GM12865 (cell line): ENCODE measurements around the gene CLCN7.

Source experiments
- DNase-seq: peaks from one replicate; pipeline ENCODE4 v3.0.0; 2010; ENCODE audit warnings: low read depth
- H3K4me3 ChIP-seq: 2 replicates; pipeline ENCODE4 v1.5.1; 2011; ENCODE audit warnings: mild to moderate bottlenecking, low read depth, low read length, control low read depth
- CTCF ChIP-seq: IDR thresholded peaks from 2 replicates; pipeline ENCODE4 v1.5.1; 2011; ENCODE audit warnings: low read length, control low read depth, low read depth, inconsistent platforms; ENCODE audit not compliant: insufficient read depth; ENCODE audit errors: missing control alignments

CLCN7 gene

DNA sequence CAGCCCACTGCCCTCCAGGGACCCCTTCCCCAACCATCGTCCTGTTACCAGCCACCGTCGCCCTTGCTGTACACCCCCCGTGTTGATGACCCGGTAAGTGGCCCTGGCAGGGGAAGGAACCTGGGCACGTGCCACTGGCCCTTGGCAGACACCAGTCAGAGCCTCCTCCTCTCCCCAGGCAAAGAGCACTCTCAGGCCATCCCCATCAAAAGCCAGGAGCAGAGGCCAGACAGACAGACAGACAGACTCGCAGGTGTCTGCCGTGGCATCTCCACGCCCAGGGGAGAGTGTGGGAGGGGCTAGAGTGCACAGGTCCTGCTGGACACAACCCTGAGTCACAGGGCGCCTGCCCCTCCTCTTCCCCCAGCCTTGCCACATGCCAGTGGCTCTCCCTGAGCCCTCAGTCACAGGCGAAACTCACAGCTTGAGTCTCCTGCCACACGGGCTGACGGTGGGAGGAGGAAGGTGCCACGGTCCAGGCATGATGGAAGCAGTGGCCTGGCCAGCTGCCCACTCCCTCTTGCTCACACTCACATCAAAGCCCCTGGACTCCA is 7.8 kb downstream of the CLCN7 start:
- no peak overlapping the region for H3K4me3 ChIP-seq
- no peak for TF ChIP-seq CTCF
- DNase-seq = no peak

DNA sequence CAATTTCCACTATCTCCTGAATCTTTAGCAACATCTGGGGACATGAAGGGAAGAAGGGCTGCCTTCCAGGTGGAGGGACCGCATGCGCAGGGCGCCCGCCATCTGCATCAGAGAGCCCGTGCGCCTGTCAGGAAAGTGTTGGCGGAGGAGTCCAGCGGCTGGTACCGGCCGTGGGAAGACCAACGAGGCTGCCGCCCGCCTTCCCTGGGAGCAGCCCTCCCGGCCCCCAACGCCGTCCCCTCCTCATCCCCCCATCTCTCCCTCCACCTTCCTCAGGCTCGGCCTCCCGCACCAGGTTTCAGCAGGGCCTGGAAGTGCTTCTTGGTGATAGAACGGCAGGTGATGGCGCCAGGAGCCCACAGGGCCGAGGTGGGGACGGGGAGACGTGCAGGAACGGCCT is 8.8 kb downstream of the CLCN7 start:
- TF ChIP-seq CTCF = no peak
- H3K4me3 ChIP-seq = no peak overlapping the region
- no peak for DNase-seq

- no peak overlapping the region for H3K4me3 ChIP-seq
- no peak for TF ChIP-seq CTCF
- DNase-seq = no peak
Measured at GRCh38 chr16:1465567-1465915, 9.3 kb downstream of the CLCN7 start.

GRCh38 chr16:1464894-1465566 is 9.8 kb downstream of the CLCN7 start:
- DNase-seq = no peak
- no peak overlapping the region for H3K4me3 ChIP-seq
- no peak for TF ChIP-seq CTCF

DNA sequence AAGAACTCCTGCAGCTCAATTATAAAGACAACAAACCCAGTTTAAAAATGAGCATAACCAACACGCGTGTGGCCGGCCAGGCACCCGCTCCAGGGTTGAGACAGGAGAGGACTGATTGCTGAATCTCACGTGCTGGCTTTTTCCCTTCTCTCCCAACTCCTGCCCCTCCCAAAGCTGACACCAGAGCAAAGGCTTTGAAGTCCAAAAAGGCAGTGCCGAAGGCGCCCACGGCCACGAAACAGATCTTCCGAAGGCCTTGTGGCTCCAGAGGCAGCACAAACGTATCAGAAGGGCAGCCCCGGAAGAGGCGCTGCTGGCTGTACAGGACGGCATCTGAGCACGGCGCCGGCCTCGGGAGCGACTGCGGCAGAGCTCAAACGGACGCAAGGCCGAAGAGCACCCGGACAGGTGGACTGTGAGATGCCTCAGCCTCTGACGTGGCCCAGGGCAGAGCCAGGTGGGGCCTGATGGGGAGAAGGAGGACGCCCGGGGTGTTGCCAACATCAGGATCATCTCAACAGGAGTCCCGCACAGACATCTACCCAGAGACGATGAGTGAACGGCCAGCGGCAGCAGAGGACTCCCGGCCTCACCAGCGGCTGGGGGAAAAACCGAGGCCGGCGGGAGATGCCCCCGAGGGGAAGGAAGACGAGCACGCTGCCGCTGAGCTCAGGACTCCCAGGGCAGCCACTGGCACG is 10.5 kb downstream of the CLCN7 start:
- no peak for TF ChIP-seq CTCF
- no peak for DNase-seq
- no peak overlapping the region for H3K4me3 ChIP-seq

DNA sequence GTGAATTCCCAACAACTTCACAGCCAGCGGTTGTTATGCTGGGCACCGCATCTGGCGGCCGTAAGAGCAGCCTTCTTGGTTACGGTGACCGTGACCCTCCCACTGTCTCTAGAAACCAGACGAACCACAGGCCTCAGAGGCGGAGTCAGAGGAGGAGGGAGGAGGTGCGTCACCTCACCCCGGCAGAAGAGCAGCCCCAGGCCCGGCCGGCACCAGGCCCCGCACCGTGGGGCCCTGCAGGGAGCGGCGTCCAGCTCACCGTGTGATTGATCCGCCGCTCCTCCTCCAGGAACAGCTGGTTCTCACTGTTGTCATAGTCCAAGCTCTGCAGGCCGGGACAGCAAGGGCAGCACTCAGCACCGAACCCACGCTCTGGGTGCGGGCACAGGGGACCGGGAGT is 13.7 kb downstream of the CLCN7 start:
- H3K4me3 ChIP-seq = no peak overlapping the region
- no peak for DNase-seq
- no peak for TF ChIP-seq CTCF
